Activated gamma-delta T cell treated with anti-CD3 and anti-CD28 coated beads, Interleukin-2, amount 50 U/mL, for 16 hours (primary cell): Measurements from ENCODE around the gene SPRR5.

Experiments
- DNase-seq: peaks from one replicate; pipeline ENCODE4 v3.0.0-alpha.2; 2020; ENCODE audit warnings: low read depth

The SPRR5 gene, protein sequence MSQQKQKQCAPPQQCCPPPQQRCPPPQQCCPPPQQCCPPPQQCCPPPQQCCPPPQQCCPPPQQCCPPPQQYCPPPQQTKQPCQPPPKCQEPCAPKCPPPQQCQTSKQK

DNA sequence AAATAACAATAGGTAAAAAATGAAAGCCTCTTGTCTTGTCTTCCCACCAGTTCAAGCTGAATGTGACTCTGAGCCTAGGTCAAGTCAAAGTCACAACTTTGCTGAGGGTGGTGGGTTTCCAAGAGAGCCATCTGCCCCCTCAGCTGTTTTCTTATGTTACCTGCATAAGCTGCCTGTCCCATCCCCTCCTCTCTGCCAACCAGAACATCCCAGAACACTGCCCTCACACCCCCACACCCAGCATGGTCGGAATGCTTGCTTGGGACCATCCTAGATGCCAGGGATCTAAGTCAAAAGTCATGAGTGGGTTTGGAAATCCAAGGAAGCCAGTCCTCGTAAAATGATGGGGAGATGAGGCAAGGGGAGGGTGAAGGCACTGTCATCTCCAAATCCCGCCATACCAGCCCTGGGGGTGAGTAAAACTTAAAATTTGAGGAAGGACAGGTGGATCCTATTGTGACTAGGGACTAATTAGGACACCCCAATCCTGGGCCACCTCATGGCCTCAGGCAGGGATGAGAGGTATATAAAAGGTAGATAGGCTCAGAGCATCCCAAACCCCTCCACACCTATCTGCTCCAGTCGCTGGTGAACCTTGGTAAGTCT lies at the start of gene SPRR5:
SPRR5 (plus strand) TSS at position 556 of the 606 bp plus-strand sequence. CDS start 1,349 bp downstream, outside the sequence.
- no peak for DNase-seq

DNA sequence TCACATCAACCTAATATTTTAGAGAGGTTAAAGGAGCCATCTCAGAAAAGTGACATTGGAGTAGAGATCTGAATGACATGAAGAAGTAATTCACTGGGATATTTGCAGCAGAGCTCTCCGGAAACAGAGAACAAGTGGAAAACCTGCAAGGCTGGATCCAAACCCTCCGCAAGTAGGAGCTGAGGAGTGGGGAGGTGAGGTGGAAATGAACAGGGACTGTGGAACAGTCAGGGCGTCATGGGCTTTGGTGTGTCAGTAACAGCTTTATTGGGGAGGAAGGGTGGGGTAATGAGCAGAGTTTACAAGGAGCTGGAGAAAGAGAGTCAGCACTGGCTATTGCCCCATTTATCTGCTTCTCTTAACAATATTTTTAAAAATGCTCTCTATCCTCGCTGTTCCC lies 48.0 kb upstream of the SPRR5 start:
- DNase-seq, result no peak

DNA sequence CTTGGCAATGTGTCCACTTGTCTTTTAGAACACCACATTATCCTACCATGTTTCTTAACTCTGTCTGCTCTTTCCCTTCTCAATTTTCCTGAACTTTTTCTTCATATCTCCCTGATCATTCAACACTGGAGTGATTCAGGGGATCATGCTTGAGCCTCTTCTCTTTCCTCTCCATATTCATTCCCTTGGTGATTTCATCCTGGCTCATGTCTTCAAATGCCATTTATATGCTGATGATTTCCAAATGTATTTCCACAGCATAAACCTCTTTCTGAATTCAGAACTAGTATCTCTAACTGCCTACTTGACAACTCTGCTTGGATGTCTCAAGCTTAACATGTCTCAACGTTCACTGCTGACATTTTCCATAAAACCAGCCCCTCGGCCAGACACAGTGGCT lies 47.1 kb upstream of the SPRR5 start:
- DNase-seq, result no peak

DNA sequence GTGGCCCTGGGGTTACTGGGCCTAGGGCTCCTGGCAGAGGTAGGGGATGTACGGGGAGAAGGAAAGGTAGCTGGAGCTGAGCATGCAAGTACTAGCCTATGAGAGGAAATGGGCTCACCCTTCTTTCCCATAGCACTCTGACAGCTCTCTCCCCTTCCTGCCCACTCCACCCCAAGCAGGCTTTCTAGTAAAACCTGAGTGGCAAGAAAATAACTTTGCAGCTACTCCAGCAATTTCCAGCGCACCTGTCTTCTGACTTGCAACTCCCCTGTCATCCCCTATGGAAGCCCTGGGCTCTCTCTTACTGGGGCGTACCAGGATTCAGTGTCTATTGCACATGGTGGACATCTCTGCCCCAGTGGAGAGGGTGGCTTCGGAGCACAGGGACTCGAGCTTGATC lies 45.4 kb upstream of the SPRR5 start:
- no peak for DNase-seq

DNA sequence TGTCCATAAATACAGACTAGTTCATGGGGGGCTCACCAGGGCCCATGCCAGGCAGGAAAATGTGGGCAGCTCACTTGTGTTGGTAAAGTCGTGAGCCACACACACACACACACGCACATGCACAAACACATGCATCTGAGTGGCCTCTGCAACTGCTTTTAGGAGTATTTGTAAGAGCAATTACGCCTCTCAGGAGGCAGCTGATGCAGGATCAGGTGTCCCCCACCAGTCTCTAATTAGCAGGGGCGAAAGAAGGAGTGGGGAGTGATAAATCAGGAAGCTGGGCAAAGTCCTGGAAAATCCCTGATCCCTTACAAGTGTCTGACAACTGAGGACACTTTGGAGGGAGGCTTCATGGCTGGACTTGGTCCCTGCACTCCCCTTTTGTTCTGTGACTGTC lies 44.4 kb upstream of the SPRR5 start:
- DNase-seq, result no peak

DNA sequence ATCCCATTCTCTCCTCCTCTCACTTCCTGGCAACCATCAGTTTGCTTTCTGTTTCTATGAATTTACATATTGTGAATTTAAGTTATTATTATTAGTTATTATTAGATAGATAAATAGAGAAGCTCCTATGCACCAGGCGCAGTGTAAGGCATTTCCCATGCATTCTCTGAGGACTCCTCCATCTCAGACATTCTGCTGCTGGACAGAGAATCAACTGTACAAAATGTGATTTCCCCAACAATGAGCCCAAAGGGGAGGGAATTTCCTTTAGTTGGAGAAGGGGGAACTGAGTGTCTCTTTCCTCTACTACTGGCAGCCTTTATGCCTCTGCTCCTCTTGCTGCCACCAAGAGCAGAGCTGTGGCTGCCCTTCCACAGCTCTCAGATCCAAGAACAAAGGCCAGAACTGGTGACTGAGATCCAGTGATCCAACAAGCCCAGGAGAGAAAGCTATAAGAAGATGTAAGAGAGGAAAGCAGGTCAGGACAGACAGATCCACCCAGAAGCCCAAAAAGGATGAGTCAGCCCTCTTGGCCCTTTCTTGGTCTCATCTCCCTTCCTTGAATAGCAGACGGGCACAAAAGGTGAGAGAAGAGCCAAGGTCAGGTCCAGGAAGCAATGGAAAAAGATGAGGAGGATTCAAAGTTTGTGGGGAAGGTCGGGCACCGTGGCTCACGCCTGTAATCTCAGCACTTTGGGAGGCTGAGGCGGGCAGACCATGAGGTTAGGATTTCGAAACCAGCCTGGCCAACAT lies 42.1 kb upstream of the SPRR5 start:
- no peak for DNase-seq

DNA sequence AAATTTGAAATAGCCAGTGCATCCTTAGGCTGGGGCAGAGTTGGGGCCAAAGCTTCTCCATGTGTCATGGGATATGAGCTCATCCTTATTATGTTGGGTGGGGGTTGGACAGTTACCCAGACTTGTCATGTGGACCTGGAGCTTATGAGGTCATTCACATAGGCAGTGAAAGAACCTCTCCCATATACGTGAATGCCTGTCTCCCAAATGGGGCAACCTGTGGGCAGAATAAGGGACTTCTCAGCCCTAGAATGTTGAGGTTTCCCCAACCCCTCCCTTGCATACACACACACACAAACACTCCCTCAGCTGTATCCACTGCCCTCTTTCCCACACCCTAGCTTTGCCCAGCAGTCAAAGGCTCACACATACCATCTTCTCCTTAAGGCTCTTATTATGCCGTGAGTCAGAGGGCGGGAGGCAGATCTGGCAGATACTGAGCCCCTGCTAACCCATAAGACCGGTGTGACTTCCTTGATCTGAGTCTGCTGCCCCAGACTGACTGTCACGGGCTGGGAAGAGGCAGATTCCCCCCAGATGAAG lies 40.9 kb upstream of the SPRR5 start:
- no peak for DNase-seq

DNA sequence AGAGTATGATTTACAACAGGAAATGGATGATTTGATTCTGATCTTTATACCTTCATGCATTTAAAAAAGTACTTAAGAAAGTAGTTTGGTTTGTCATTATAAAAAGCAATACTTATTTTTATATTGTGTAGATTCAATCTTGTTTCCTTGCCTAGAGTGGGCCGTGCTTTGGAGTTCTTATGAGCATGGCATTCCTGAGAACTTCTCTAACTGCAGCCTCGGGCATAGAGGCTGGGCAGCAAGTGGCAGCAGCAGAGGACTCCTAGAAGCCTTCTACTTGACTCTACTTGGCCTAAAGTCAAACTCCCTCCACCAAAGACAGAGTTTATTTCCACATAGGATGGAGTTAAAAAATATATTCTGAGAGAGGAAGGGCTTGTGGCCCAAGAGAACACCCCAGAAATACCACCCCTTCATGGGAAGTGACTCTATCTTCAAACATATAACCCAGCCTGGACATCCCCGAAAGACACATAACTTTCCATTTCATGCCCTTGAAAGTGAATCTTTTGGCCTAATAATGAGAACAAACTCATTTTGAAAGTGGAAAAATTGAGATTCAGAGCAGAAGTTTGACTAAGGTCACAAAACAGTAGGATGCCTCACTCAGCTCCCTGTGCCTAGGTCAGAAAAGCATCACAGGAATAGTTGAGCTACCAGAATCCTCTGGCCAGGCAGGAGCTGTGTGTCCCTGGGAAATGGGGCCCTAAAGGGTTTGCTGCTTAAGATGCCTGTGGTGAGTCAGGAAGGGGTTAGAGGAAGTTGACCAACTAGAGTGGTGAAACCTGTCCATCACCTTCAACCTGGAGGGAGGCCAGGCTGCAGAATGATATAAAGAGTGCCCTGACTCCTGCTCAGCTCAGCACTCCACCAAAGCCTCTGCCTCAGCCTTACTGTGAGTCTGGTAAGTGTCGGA lies 39.1 kb upstream of the SPRR5 start, which contains the start of gene IVL:
IVL (plus strand) TSS at position 861 of the 916 bp plus-strand sequence. CDS start 1,252 bp downstream, outside the sequence.
- no peak for DNase-seq

DNA sequence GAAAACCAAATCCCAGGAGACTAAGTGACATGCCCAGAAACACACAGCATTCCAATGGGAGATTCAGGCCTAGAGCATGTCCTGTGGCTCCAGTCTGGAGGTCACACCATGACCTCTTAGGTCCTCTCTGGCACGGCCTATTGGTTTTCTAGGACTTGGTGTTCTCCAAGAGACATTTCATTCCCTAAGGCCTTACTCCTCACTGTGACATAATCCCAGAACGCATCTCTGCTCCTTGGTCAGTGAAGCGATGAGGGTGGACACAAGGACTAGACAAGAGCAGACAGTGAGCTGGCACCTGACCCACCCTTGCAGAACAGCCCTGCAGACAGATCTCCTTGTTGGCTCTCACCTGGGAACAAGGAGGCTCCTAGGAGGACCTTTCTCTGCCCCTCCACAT lies 37.8 kb upstream of the SPRR5 start:
- DNase-seq, result no peak

DNA sequence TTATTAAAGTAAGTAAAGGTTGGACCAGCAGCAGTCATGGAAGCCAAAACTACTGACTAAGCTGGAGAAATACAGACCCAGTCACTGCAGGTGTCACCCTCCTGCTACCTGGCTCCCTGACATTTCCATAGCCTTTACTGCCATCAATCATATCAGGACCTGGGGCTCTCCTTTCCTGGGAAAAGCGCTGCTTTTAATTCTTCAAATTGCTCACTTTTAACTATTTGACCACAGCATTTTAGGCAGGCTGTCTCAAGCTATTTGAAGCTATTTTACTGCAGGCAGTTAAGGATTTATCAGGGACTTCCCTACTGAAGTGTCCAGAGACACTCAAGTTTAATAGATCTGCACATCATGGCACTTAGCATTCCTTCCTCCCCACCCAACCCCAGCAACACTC lies 34.5 kb upstream of the SPRR5 start:
- DNase-seq, result no peak

DNA sequence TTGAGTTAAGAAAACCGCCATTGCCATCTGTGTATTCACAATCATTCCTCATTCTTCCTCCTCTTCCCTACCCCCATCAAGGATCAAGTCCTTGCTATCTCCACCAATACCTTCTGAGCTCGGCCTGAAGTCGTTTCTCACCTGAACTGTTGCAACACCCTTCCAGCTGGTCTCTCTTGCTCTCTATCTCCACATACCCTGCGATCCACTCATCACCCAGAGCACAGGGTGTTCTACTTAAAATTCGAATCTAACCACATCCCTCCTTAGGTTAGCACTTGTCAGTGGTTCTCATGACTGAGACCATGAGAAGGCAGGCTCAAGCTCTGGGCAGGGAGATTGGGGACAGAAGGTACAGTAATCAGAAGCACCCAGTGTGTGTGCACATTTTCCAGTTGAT lies 34.1 kb upstream of the SPRR5 start:
- no peak for DNase-seq

DNA sequence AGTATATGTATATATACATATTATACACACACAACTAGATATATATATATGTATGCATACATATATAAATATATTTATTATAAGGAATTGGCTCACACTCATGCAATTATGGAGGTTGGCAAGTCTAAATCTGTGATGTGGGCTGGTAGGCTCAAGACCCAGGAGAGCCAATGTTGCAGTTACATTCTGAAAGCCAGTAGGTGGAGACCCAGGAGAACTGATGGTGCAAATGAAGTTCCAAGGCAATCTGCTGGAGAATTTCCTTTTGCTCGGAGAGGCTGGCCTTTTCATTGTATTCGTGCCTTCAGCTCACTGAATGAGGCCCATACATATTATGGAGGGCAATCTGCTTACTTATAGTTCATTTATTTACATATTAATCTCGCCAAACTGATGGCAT lies 29.2 kb upstream of the SPRR5 start:
- no peak for DNase-seq

DNA sequence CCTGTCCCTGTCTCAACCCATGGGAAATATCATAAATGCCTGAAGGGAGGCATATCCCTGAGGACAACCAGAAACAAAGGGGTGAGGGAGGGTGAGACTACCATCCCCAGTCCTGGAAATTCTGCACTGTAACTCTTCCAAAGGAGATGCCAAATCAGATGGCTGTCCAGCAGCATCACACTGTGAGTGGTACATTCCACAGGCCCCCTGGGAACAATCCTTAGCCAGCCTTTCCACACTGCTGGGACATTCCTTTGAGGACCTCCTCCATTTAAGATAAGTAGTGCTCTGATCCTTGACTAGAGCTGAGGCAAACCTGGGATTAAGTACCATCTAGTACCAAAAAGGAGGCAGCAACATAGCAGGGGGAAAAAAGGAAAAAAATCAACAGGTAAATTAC lies 27.9 kb upstream of the SPRR5 start:
- DNase-seq, result no peak

DNA sequence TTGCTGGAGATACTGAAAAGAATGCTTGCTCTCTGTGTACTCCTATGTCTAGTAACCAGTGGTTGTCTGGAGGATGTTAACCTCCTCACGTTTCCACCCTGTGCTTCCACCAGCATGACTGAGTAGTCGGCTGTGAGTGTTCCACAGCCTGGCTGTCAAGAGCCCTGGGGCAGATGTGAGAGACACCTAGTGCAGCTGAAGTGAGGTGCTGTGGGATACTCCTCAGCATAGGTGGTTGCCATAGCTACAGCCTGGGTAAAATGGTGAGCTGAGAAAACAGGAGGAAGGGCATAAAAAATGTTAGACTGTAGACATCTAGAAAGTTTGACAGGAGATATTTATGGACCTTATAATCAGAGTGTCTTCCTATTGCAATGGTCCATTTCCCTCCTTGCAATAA lies 22.8 kb upstream of the SPRR5 start:
- DNase-seq, result no peak

DNA sequence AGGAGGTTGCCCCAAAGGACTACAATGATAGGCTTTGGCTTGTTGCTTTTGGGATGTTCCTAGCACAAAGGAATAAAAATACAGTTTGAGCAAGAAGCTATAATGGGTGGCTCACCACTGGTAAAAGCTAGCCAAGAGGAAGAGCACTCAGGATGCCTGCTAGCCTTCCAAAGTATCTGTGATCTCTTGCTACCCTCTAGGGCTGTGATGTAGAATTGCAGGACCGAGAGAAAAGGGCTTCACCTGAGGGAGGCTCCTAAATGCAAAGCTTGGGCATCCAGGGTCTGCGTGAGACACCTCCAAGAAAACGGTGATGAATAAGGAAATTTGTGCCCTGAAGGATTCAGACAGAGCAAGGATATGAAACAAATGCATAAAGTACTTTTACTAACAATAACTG lies 20.9 kb upstream of the SPRR5 start:
- DNase-seq, result no peak

DNA sequence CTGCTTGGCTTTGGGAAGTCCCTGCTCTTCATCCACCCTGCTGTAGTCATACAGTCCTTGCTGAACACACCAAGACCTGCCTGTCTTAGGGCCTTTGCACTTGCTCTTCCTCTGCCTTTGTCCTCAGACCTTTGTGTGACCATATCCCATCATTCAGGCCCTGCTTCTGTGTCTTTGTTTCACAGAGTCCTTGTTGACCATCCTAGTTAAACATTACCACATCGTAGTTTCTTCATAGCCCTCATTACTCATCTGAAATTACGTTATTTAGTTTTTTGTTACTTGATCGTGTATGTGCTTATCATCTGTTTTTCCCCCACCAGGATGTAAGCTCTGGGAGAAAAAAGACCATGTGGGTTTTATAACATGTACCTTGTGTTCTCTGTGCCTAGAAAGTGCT lies 18.3 kb upstream of the SPRR5 start:
- no peak for DNase-seq

DNA sequence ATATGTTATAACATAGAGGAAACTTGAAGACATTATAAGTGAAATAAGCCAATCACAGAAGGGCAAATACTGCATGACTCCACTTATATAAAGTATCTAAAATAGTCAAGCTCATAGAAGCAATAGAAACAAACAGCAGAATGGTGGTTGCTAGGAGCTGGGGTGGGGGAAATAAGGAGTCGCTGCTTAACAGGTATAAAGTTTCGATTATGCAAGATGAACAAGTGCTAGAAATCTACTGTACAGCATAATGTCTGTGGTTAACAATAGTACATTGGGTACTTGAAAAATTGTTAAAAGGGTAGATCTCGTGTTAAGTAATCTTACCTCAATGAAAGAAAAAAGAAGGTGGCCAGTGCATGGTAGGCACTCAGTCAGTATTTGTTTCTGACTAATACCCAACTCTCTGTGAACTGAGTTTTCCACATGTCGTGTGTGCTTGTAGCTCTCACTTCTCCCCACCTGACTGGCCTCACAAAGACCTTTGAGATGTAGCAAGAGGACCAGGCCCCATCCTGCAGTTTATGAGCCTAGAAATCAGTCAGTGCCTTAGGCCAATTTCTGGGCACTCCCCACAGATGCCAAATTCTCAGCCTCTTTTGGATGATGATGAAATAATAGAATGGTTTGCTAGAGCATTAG lies 14.7 kb upstream of the SPRR5 start:
- DNase-seq, result no peak

DNA sequence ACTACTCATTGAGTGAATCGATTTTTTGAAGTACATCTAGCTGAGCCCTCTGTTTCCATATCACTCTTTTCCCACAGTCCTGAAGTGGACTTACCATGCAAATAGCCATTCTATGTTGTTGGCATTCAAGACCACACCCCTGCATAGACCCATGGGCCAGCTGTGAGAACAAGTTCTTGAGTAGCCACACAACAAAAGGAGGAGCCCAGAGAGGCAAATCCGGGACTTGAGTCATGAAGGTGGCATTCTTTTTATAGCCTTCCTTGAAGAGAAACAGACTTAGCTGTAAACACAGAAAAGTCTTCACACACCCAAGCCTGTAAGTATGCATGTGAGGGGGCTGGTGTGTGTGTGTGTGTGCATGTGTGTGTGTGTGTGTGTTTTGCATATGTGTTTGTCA lies 13.8 kb upstream of the SPRR5 start:
- DNase-seq, result no peak

DNA sequence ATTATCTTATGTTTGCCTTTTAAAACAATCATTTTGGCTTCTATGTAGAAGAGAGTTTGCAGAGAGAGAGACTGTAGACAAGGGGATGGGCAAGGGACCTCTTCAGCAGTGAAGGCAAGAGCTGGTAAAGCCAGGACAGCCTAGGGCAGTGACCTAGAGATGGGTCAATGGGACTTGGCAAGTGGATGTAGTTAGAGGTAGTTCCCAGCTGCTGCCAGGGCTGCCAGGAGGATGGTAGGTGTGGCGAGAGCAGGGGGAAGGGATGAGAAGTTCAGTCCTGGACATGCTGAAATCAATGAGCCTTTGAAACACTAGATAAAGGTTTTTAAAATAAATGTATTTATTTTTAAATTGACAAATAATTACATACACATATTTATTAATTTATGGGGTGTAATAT lies 6.4 kb upstream of the SPRR5 start:
- DNase-seq, result no peak

DNA sequence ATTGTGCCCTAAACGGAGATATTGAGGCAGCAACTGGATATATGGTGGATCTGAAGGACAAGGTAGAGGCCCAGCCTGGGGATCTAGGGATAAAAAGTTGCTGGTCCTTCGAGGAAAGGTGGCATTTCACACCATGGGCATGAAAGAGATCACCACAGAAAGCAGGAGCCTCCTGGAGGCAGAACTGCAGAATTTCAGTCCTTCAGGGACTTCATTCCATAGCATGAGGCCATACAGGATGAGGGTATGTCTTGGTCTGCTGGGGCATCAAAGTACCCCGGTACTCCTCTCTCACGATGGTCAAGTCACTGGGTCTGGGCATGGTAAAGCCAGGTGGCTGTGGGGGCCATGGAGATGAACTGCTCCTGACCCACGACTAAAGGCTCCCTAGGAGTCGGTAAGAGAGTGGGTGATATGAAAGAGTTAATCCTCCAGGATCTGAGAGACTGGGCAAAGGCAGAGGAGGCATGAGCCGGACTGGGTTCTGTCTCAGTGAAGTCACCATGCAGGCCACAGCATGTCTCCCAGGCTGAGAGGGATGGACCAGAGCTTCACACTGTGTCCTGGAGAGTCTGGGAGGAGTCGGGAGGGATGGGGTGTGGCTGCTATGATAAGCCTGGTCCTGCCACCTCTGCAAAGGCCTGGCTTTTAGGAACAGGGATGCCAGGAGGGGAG lies 5.8 kb upstream of the SPRR5 start:
- no peak for DNase-seq

DNA sequence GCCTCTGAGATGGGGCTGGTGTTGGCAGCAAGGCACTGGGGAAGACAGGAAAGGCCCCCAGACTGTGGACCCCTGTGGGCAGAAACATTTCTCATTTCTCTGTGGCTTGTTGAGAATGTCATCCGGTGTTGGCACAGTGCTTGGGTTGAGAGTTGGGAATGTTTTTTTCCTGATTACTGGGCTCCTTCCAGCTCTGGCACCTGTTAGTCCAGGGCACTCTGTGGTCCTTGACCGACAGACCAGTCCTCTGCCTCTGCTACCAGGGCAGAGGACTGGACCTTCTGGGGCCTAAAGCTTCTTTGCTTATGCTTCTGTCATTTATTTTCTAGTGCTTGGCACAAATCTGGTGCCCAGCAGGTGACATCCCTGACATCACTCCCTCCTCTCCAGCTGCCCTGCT lies 4.8 kb upstream of the SPRR5 start:
- no peak for DNase-seq
